Mesenteric fat pad (tissue), 1 donor: Measurements from ENCODE around the gene SCAF8. TPM values are rescaled to one million over a fixed set of nuclear protein-coding genes. Genes with fewer than 3 reads are reported as not detected.
"Not testable (repeated sequence)": the region's sequence is repeated elsewhere in the genome, so short reads cannot be mapped to it uniquely, and the experiment has no call there.

ENCODE experiments used
- DNase-seq: peaks from one replicate; pipeline ENCODE4 v3.0.0-alpha.2; 2020; ENCODE audit warnings: low spot score
- total RNA-seq: library from RNA; stranded (reverse); fragmentation: NEBNext Ultra II Directional; extraction: Animal tissue kit (Norgen Biotek cat#: 25700); gene quantifications from one replicate; pipeline ENCODE4 v1.2.1, GENCODE V29; 2021
- donor health status: DM: yes; HTN: yes; CAD: no.

The SCAF8 gene
- total RNA-seq, 1 donor from 2014 or later = 33.3 TPM

DNA sequence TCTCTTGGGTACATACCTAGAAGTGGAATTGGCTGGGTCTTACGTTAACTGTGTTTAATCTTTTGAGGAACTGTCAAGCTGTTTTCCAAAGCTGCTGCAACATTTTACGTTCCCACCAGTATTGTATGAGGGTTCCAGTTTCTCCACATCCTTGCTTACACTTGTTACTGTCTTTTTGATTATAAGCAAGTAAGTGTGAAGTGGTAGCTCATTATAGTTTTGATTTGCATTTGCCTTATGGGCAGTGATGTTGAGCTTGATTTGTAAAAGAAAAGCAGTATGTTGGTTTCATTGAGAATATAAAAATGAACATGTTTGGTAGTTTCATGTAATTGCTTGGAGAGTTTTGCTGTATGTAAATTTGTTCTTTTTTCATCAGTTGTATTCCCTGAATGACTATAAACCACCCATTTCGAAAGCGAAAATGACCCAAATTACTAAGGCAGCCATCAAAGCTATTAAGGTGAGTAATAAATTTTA lies 40.4 kb downstream of the SCAF8 start:
- no peak for DNase-seq

DNA sequence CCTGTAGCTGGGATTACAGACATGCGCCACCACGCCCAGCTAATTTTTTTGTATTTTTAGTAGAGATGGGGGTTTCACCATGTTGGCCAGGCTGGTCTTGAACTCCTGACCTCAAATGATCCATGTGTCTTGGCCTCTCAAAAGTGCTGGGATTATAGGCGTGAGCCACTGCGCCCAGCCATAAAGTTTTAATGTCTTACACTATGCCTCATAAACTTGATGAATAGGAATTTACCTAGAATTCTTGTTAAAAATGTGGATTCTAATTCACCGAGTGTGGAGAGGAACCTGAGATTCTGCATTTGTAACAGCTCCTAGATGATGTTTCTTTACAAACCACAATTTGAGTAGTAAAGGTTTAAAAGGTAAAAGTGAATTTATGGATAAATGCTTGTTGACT lies 45.9 kb downstream of the SCAF8 start:
- DNase-seq = not testable (repeated sequence)

DNA sequence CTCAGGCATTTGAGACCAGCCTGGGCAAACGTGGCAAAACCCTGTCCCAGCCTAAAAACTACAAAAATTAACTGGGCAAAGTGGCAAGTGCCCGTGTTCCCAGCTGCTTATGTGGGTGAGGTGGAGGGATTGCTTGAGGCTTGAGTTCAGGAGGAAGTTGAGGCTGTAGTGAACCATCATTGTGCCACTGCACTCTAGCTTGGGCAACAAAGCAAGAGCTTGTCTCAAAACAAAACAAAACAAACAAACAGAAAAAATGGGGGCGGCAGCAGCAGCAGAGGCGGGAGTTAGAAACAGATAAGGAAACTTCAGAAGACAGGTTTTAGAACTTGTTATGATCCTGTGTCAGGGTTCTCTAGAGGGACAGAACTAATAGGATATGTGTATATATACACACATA lies 49.0 kb downstream of the SCAF8 start:
- DNase-seq = no peak

DNA sequence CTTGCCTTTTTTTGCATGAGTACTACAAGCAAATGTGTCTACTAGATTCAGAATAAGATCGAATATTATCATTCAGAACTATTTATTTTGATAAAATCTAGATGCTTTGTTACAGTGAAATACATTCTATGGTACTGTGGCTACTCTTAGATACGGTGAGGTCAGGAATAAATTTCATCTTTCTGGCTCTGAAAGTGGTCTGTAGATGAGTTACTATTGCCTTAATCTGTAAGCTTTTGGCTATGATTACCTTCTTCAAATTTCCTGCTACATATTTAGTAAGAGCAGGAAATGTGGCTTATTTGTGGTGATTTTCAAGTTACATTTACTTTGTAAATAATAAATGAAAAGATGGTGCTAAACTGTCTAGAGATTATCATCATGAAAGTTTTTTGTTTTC lies 50.0 kb downstream of the SCAF8 start:
- DNase-seq = no peak

DNA sequence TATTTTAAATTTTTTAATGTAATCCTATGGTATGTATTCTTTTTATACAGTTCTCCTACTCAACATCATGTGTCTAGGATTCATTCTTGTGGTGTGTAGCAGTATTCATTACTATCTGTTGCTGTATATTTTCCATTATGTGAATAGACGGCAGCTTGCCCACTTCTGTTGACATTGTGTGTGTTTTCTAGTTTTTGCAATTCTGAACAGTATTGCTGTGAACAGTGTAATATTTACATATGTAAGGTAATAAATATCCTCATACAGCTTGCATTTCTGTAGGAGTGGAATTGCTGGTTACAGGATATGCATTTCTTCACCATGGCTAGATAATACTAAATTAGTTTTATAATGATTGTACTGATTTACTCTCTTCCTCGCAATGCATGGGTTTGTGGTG lies 51.9 kb downstream of the SCAF8 start:
- no peak for DNase-seq

DNA sequence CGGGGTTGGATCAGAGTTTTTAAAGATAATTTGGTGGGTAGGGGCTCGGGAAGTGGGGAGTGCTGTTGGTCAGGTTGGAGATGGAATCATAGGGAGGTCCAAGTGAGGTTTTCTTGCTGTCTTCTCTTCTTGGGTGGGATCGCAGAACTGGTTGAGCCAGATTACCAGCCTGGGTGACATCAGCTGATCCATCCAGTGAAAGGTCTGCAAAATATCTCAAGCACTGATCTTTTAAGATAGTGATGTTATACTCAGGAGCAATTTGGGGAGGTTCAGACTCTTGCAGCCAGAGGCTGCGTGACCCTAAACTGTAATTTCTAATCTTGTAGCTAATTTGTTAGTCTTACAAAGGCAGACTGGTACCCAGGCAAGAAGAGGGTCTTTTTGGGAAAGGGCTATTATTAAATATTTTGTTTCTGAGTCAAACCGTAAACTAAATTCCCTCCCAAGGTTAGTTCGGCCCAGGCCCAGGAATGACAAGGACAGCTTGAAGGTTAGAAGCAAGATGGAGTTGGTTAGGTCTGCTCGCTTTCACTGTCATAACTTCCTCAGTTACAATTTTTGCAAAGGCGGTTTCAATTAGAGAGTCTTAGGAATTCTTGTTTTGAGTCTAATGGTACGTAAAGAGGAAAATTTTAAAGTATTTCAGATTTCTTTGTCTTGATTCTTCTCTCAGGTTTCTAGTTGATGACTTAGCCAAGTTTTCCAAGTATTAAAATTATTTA lies 53.1 kb downstream of the SCAF8 start:
- DNase-seq = no peak

DNA sequence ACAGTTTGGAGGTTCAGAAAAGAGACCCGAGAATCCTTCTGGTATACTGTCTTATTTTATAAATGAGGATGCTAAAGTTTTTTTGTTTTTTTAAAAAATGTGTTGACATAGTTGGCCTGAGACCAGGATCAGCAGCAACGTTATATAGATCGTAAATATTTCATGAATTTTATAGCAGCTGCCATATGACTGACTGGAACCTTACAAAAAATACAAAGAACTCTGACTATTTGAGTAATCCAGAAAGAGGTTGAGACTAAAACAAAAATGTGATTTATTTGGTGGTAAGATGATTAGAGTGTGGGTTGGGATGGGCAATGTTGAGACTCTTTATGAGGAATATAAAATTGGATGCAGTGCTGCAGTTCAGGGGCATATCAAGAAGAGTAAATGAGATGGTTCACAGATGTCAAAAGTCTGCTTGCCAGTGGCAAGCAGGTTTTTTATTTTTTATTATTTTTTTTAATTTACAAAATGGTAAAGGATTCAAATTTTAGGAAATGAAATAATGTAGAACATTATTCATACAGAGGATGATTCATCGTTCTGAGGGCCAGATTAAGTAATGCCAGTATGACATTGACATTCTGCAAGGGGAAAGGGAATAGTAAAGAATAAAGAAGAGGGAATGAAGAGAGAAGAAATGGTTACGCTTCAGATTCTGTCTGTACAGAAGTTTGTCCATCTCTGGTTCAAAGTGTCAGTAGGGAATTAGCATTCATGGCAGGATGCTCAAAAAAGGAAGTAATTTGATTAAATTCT lies 58.5 kb downstream of the SCAF8 start:
- DNase-seq = no peak

DNA sequence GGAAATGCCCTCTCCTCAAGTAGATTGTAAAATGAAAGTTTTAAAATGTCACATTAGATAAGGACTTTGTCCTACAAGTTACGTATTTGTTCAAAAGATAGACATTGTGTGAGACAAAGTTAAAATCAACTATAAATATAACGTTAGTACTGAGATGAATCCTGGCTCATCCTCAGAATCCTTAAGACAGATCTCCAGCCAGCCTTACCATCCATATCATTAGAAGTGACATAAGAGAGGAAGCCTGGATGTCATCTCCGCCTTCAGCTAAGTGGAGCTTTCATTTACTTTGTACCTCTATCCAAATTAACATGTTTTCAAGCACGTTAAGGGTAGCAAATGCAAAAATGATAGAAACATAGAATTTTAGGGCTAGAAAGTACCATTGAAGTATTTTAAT lies 59.1 kb downstream of the SCAF8 start:
- no peak for DNase-seq

DNA sequence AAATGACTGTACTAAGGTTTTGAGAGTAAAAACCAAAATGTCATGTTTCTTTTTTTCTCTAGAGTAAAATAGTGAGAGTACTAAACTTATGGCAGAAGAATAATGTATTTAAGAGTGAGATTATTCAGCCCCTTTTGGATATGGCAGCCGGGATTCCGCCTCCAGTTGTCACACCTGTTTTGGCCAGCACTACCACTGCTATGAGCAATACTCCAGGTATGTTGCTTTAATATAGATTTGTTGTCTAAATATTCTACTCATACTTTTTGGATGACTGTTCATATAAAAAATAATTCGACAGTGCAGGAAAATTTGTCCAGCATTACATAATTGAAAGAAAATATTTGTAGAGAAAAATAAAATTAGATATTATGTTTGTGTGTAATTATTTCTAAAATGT lies 59.5 kb downstream of the SCAF8 start:
- DNase-seq = no peak

DNA sequence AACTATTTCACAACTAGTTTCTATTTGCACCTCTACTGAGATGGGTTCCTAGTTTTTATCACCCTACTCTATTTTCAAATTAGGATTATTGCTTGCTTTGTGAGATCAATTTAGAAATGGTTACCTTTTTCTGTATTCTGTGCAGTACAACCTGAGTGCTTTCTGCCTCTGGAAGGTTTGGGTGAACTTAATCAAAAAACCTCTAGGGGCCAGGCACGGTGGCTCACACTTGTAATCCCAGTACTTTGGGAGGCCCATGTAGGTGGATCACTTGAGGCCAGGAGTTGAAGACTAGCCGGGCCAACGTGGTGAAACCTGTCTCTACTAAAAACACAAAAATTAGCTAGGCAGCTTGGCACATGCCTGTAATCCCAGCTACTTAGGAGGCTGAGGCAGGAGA lies 63.3 kb downstream of the SCAF8 start:
- DNase-seq = no peak

DNA sequence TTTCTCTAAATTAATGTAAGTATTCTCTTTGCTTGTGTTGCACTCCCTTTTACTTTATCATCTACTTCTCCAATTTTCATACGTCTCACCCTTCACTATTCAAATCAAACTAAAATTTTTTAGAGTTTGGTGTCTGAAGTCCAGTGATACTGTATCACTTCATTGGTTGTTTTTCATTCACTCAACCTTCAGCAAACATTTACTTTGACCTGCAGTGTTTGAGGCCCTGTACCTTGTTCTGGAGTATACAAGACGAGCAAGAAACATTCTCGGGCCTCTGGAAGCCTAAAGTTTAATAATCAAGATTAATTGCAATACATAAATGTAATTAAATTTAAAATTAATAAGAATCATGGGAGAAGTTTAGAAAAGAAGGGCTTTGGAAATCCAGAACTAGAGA lies 64.6 kb downstream of the SCAF8 start:
- no peak for DNase-seq

DNA sequence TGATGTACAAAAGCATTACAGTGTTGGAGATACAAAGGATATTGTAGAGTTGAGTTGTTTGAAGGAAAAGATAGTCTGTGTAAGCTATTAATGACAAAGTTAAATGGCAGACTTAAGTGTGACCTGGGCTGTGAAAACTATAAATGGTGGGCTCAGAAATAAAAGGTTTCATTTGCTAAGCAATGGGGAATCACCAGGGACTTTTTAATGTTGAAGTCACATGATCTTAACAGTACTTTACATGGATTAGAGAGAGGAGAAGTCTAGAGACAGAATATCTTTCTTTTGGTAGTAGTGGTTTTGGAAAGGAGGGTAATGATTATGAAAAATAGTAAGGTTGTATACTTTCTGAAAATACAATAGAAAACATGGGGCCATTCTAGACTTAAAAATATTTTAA lies 67.1 kb downstream of the SCAF8 start:
- no peak for DNase-seq

DNA sequence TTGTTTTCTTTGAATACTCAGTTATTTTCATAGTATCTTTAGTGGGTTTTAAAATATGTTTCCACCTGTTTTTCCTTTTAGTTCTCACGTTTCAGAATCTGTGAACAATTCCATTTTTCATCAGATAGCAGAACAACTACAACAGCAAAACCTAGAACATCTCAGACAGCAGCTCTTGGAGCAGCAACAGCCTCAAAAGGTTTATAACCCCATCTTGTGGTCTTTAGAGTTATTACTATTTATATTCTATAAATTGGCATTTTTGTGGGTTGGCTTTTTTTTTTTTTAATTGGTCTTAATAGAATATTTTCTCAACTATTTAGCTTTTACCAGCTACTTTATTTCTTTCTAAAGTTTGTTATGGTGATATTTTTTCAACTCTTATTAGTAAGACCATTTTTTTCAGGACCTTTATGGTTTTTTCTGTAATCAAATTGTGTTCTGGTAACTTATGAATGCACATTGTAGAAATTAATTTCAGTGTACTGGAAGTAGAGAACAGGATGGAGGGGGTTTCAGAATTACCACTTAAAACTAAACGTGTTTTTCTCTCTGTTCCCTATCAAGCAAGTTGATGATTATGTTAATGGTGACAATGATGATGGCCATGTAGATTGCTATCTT lies 72.2 kb downstream of the SCAF8 start:
- DNase-seq = no peak

DNA sequence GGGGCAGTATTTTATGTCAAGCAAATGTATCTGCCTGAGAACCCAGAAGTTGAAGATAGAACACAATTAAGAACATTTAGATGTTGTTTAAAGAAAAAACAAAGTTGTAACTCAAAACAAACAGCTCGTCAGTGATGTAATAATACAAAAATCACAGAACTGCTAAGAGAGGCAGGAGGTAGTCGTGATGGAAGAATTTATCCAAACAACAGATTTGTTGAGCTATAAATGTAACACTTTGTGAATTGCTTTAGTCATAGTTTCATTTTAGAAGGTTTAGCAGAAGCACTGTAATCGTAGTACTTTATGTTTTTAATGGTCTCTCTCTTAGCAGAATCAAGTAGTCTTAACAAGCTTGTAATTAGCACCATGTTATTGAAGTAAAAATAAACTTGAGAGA lies 73.6 kb downstream of the SCAF8 start:
- no peak for DNase-seq

DNA sequence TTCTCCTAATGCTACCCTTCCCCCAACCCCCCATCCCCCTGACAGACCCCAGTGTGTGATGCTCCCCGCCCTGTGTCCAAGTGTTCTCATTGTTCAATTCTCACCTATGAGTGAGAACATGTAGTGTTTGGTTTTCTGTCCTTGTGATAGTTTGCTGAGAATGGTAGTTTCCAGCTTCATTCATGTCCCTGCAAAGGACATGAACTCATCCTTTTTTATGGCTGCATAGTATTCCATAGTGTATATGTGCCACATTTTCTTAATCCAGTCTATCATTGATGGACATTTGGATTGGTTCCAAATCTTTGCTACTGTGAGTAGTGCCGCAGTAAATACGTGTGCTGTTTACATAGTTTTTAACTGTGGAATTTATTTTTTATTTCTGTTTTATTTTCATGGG lies 78.4 kb downstream of the SCAF8 start:
- not testable (repeated sequence) for DNase-seq

DNA sequence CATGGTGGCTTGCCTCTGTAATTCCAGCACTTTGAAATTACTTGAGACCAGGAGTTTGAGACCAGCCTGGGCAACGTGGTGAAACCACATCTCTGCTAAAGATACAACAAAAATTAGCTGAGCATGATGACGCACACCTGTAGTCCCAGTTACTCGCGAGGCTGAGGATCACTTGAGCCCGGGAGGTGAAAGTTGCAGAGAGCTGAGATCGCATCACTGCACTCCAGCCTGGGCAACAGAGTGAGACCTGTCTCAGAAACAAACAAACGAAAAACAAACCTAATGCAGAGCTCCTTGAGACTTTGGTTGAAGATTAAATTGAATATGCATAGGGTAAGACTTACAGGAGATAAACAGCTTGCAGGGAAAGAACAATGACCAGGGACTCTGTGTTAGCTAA lies 80.8 kb downstream of the SCAF8 start:
- DNase-seq = no peak

DNA sequence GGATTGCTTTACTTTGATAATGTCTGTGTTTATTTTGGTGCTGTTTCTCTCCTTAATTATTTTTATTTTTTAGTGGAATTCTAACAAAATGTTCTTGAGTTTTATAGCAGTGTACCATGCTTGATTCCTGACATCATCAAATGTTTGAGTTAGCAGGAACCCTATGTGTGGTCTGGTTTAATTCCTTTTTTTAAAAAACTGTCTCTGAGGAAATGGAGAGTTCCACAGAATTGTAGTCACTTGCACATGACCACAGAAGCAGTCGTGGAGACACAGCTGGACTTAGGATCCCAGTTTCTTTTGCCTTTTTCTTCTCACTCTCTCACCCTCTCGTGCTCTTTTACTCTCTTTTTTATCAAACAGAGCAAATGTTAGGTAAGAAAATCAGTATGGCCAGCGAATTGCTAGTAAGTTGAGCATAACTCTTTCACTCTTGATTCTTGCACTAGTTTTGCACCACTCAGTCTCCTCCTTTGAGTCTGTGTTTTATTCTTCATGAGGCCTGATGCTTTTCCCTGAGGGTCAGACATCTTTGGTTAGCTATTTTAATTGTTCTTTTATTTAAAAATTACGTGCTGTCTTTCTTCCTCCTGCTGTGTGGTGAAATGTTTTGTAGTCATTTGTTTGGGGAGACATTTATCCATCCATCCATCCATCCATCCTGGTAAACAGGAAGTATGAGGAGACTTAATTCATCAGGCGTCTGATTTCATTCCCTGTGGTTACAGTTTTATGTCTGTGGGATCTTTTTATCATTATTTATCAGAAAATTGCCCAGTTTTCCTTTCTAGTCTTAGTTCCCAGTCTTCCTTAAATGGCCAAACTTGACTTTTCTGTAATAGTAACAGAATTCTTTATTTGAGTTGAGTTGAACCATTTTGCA lies 83.0 kb downstream of the SCAF8 start:
- DNase-seq = no peak

DNA sequence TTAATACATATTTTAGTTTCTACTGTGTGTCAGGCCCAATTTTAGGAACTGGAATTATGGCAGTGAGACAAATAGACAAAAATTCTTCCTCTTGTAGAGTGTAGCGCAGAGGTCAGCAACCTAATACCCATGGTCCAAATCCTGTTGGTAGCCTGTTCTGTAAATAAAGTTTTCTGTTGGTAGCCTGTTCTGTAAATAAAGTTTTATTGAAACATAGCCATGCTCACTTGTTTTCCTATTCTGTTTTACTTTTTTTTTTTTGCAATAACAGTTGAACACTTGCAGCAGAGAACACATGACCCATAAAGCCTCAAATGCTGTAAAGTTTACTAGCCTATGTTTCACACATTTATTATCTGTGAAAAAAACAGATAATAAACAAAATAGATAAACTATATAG lies 87.9 kb downstream of the SCAF8 start:
- DNase-seq = no peak

DNA sequence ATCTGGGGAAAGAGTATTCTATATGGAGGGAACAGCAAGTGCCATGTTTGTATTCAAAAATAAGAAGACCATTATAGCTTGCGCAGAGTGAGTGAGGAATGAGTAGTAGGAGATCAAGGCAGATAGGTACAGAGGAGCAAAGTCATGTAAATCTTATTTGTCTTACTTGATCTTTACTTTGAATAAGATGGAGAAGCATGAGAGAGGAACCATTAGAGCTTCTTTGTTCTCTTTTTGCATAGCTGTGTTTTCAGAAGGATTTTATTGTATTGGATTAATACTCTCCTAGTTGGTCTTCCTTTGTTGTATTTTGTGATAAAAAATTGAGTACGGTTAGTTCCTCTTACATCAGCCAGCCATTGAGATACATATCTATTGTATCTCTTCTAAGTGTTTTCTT lies 88.4 kb downstream of the SCAF8 start:
- no peak for DNase-seq

DNA sequence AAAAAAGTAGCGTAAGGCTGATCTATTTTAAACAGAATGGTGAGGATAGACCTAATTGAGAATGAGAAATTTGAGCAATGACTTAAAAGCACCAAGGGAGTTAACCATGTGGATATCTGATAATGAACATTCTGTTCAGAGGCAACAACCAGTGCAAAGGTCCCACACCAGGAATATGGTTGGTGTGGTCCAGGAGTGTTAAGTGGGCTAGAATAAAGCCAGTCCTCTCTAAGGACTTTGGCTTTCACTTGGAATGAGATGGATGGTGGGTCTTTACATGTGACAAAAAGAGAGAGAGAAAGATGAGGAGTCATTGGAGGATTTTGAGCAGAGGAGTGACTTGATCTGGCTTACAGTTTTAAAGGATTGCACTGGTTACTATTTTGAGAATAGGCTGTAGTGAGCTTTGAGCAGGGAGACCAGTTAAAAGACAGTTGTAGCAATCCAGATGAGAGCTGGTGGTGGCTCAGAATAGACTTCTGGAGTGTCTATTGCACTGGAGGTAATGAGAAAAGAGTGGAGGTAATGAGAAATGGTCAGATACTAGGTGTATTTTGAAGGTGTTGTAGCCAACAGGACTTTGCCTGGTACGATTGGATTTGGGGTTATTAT lies 89.8 kb downstream of the SCAF8 start:
- no peak for DNase-seq

DNA sequence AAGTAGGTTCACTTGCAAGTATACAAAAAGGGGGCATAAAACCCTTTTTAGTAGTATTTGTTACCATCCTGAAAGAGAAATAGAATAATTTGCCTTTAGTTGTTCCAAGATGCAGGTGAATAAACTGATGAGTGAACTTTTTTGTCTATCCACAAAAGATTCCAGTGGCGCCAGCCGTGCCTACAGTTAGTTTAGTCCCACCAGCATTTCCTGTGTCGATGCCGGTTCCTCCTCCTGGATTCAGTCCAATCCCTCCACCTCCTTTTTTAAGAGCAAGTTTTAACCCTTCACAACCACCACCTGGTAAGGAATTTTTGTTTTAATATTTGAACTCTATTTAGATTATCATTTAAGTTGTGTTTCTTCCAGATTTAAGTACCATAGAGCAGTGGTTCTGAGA lies 90.9 kb downstream of the SCAF8 start:
- no peak for DNase-seq
